ENCODE results near the gene ALDH4A1. TPM values are rescaled to one million over a fixed set of nuclear protein-coding genes. Genes with fewer than 3 reads are reported as not detected.

Gene ALDH4A1
- total and polyA plus RNA-seq, 2 of the 4 experiments (the other 2 are of a cell fraction) = 8.6 to 21.1 TPM

- H3K56ac ChIP-seq (ENCODE audit: extremely low read depth, insufficient read depth, low read length) = no peak overlapping the region
- peaks cover 6% of the 10 kb centered on the region for H3K4me1 ChIP-seq (ENCODE audit: control insufficient read depth, insufficient read depth, low read length)
- H4K20me1 ChIP-seq (ENCODE audit: insufficient read depth, low read length) = no peaks in the 10 kb centered on the region; the same call in none of the 2 replicates
- DNase-seq (peak; percentile 45), ATAC-seq (ENCODE audit: low read depth) (no peak; the same call in 1 of the 2 replicates)
- in situ Hi-C loops (cut with MboI; ENCODE audit: low sequenced_read_pairs) (no loop called here), intact Hi-C loops (cut with micrococcal nuclease) (no loop called here), dilution Hi-C loops (cut with HindIII; ENCODE audit: low sequenced_read_pairs, unreplicated experiment) (no loop called here)
- H2BK120ac ChIP-seq (ENCODE audit: low read depth, low read length) = no peak overlapping the region
- BruUV-seq (replicated peaks) = no TSS peak
- H3K9me1 ChIP-seq (ENCODE audit: insufficient read depth, low read length) = peaks cover 5% of the 10 kb centered on the region; the same call in 1 of the 2 replicates
- H2AK5ac ChIP-seq (ENCODE audit: low read depth, low read length) = no peak overlapping the region
- H2BK20ac ChIP-seq (ENCODE audit: low read depth, low read length) = no peak overlapping the region
- H3K27ac ChIP-seq (ENCODE audit: insufficient read depth, low read length) = no peak overlapping the region
- H3K18ac ChIP-seq (ENCODE audit: low read depth, low read length) = no peak overlapping the region
- peaks cover 2% of the 10 kb centered on the region; the same call in 1 of the 2 replicates for H3K36me3 ChIP-seq (ENCODE audit: control insufficient read depth, insufficient read depth, low read length)
- H3K9ac ChIP-seq (ENCODE audit: low read depth, low read length) = no peak overlapping the region
- H2AFZ ChIP-seq (replicated peaks; ENCODE audit: low read length, poor library complexity) = no peak overlapping the region
- H3K23ac ChIP-seq (ENCODE audit: low read depth, low read length) = no peak overlapping the region
- H2AK9ac ChIP-seq (replicated peaks; ENCODE audit: low read depth, low read length, poor library complexity) = no peak overlapping the region
- H4K8ac ChIP-seq (ENCODE audit: low read depth in 2 of 2, low read length in 2 of 2) = no peak overlapping the region
- no peak overlapping the region for H3K14ac ChIP-seq (replicated peaks; ENCODE audit: low read depth, low read length)
- no peaks in the 10 kb centered on the region for H3K79me1 ChIP-seq (ENCODE audit: low read depth in 1 of 2, low read length in 2 of 2)
- no peak overlapping the region for H4K91ac ChIP-seq (ENCODE audit: insufficient read depth, low read depth, low read length)
- no peak overlapping the region for H3K4me3 ChIP-seq (ENCODE audit: insufficient read depth, low read depth, low read length)
- H2BK15ac ChIP-seq (ENCODE audit: low read depth, low read length) = no peak overlapping the region
- H3K4ac ChIP-seq (ENCODE audit: low read depth, low read length) = no peak overlapping the region
- TF ChIP-seq CHD1 (IDR thresholded peaks at IDR 0.05; ENCODE audit: low read depth, low read length) (no peak), CTCF (conservative IDR thresholded peaks at IDR 0.05; ENCODE audit: low read depth, low read length) (no peak), USF2 (IDR thresholded peaks at IDR 0.05; ENCODE audit: low read depth, low read length) (peak; percentile 43; the same call in 1 of the 2 replicates), CEBPB (IDR thresholded peaks at IDR 0.05; ENCODE audit: low read depth, low read length) (no peak), POLR2A (IDR thresholded peaks at IDR 0.05; ENCODE audit: low read depth, low read length) (no peak), MAFK (IDR thresholded peaks at IDR 0.05; ENCODE audit: low read depth, low read length) (no peak), FOS (IDR thresholded peaks at IDR 0.05; ENCODE audit: low read depth, low read length) (no peak), BHLHE40 (IDR thresholded peaks at IDR 0.05; ENCODE audit: low read depth, low read length) (peak; percentile 60; the same call in 1 of the 2 replicates), RCOR1 (IDR thresholded peaks at IDR 0.05; ENCODE audit: insufficient replicate concordance, low read length) (no peak), SMC3 (IDR thresholded peaks at IDR 0.05; ENCODE audit: low read depth, low read length) (no peak), MAZ (IDR thresholded peaks at IDR 0.05; ENCODE audit: borderline replicate concordance, low read depth, low read length) (no peak), RFX5 (IDR thresholded peaks at IDR 0.05; ENCODE audit: low read depth, low read length) (no peak), NFE2L2 (IDR thresholded peaks at IDR 0.05; ENCODE audit: low read depth, low read length) (no peak), MXI1 (IDR thresholded peaks at IDR 0.05; ENCODE audit: borderline replicate concordance, low read depth, low read length) (peak; percentile 92), RAD21 (IDR thresholded peaks at IDR 0.05; ENCODE audit: low read length) (no peak), ELK1 (IDR thresholded peaks at IDR 0.05; ENCODE audit: borderline replicate concordance, low read depth, low read length) (no peak)
- no peak overlapping the region for H4K5ac ChIP-seq (ENCODE audit: low read depth, low read length)
- no peaks in the 10 kb centered on the region for H3K9me3 ChIP-seq (ENCODE audit: control insufficient read depth, insufficient read depth, low read length)
- no peak overlapping the region for H2BK5ac ChIP-seq (ENCODE audit: low read depth, low read length, poor library complexity, severe bottlenecking)
- 80% methylated on average over 6 of the region's 8 CpGs; no CpG with 5 or more reads in 1 of the 2 experiments for WGBS, 2 experiments (ENCODE audit: extremely low coverage in 2 of 2, insufficient read length in 1 of 2)
- CTCF ChIA-PET = no interaction called here
- POLR2A ChIA-PET (ENCODE audit: unreplicated experiment) = no interaction called here
- H3K4me2 ChIP-seq (ENCODE audit: low read depth, low read length) = no peak overlapping the region
- no peaks in the 10 kb centered on the region for H3K27me3 ChIP-seq (ENCODE audit: control insufficient read depth, insufficient read depth, low read length)
Observed at GRCh38 chr1:18882486-18882885, 19.9 kb downstream of the ALDH4A1 start.
